HL-60/S4 treated with phorbol 12-myristate 13-acetate at 8.2 ng/mL for 4 days and 3 days (cell line): Measurements from ENCODE around the gene ACTR1A.
"Not testable (repeated sequence)": the region's sequence is repeated elsewhere in the genome, so short reads cannot be mapped to it uniquely, and the experiment has no call there.

ENCODE experiments used
- in situ Hi-C: fragments of 300-500 bp; cut with MboI; formaldehyde crosslinking; loops from 2 replicates; pipeline ENCODE4 v1.15.0; 2022; ENCODE audit warnings: low sequenced_read_pairs

ACTR1A gene

GRCh38 chr10:102458656-102459055 lies 43.9 kb downstream of the ACTR1A start:
- in situ Hi-C loops = no loop called here

- in situ Hi-C loops = no loop called here
Measured at GRCh38 chr10:102457591-102458150, 44.8 kb downstream of the ACTR1A start.

- in situ Hi-C loops = no loop called here
Measured at GRCh38 chr10:102455893-102456471, 46.5 kb downstream of the ACTR1A start.

- in situ Hi-C loops = not testable (repeated sequence)
Measured at GRCh38 chr10:102454662-102455487, 47.6 kb downstream of the ACTR1A start.

- in situ Hi-C loops = no loop called here
Measured at GRCh38 chr10:102453502-102453901, 49.0 kb downstream of the ACTR1A start.

GRCh38 chr10:102452672-102453340 lies 49.7 kb downstream of the ACTR1A start:
- in situ Hi-C loops = no loop called here

- in situ Hi-C loops = no loop called here
Measured at GRCh38 chr10:102451105-102451969, 51.2 kb downstream of the ACTR1A start, which contains the start of gene C10orf95. C10orf95 (minus strand) TSS chr10:102451543; CDS start chr10:102451093, 450 bp downstream.

GRCh38 chr10:102450374-102451104 lies 52.0 kb downstream of the ACTR1A start:
- in situ Hi-C loops = no loop called here

- in situ Hi-C loops = no loop called here
Measured at GRCh38 chr10:102450124-102450373, 52.5 kb downstream of the ACTR1A start.

GRCh38 chr10:102449321-102450123 lies 53.0 kb downstream of the ACTR1A start:
- in situ Hi-C loops = no loop called here

GRCh38 chr10:102444851-102445250 lies 57.7 kb downstream of the ACTR1A start:
- in situ Hi-C loops = no loop called here

- in situ Hi-C loops = no loop called here
Measured at GRCh38 chr10:102438374-102438773, 64.1 kb downstream of the ACTR1A start.

- in situ Hi-C loops = no loop called here
Measured at GRCh38 chr10:102437515-102437914, 65.0 kb downstream of the ACTR1A start.

GRCh38 chr10:102436312-102436711 lies 66.2 kb downstream of the ACTR1A start:
- in situ Hi-C loops = no loop called here

- in situ Hi-C loops = no loop called here
Measured at GRCh38 chr10:102435529-102436233, 66.8 kb downstream of the ACTR1A start.

- in situ Hi-C loops = no loop called here
Measured at GRCh38 chr10:102435133-102435497, 67.4 kb downstream of the ACTR1A start.

- in situ Hi-C loops = no loop called here
Measured at GRCh38 chr10:102434394-102435132, 67.9 kb downstream of the ACTR1A start.

GRCh38 chr10:102433619-102434046 lies 68.9 kb downstream of the ACTR1A start:
- in situ Hi-C loops = no loop called here
